Suppressor macrophage (primary cell): ENCODE measurements around the gene AEBP1.

Experiments
- DNase-seq, 4 experiments: peaks; one replicate each; pipeline ENCODE4 v3.0.0-alpha.2; 2020 to 2022

Gene AEBP1

DNA sequence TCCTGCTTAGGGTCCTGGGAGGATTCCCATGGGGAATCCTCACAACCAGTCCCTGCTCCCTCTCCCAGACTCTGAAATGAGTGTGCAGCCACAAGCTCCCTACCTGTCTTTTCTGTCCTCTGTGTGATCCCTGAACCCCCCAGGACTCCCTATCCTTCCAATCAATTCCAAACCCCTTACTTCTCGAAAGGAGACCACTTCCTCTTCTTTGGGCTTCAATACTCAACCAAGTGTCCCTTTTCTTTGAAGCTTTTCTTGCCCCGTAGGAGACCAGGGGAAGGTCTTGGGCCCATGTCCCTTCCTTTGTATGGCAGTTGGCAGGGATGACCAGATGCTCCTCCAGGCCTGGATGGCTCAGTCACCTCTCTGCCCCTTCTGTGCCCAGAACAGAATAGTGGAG lies 1.7 kb downstream of the AEBP1 start:
- no peak for DNase-seq

DNA sequence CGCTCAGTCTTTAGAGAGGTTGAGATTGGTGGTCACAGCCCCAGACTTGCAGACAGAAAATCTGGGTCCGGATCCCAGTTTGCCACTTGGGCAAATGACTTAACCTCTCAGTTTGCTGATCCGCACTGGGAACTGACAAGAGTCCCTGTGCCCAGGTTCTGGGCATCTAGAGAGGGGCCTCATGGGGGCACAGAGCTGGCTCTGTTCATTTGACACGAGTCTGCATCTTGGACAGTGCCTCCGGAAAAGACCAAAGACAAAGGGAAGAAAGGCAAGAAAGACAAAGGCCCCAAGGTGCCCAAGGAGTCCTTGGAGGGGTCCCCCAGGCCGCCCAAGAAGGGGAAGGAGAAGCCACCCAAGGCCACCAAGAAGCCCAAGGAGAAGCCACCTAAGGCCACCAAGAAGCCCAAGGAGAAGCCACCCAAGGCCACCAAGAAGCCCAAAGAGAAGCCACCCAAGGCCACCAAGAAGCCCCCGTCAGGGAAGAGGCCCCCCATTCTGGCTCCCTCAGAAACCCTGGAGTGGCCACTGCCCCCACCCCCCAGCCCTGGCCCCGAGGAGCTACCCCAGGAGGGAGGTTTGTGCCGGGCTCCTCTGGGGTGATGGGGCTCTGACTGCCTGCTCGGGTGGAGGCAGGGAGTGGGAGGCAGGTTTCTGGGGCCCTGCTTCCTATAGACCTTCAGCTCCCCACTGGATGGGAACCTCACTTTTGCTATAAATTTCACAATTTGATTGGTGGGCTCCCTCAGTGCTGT lies 2.3 kb downstream of the AEBP1 start:
- DNase-seq, result no peak

DNA sequence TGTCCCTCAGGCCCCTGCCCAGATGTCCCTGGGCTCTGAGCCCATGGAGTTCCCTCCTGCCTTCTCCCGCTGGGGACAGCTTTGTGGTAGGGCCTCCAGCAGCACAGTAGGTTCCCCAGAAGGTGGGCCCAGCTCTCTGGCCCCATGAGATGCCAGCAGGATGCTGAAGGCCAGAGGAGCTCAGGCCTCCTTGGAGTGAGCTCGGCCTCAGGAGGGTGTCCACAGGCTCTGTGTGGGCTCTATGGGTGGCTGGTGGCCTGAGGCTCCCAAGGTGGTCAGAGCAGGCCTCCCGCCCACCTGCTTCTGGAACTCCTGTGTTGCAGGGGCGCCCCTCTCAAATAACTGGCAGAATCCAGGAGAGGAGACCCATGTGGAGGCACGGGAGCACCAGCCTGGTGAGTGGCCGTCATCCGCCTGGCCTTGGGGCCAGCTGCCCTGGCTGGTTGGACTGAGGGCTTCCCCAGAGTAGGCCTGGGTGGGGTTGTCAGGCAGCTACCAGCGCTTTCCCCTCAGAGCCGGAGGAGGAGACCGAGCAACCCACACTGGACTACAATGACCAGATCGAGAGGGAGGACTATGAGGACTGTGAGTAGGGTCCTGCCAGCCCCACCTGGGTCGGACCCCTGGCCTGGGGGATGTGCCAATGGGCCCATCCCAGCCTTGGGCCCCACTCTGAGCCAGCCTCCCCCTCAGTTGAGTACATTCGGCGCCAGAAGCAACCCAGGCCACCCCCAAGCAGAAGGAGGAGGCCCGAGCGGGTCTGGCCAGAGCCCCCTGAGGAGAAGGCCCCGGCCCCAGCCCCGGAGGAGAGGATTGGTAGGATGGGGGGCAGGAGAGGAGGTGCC lies 3.2 kb downstream of the AEBP1 start:
- no peak for DNase-seq

DNA sequence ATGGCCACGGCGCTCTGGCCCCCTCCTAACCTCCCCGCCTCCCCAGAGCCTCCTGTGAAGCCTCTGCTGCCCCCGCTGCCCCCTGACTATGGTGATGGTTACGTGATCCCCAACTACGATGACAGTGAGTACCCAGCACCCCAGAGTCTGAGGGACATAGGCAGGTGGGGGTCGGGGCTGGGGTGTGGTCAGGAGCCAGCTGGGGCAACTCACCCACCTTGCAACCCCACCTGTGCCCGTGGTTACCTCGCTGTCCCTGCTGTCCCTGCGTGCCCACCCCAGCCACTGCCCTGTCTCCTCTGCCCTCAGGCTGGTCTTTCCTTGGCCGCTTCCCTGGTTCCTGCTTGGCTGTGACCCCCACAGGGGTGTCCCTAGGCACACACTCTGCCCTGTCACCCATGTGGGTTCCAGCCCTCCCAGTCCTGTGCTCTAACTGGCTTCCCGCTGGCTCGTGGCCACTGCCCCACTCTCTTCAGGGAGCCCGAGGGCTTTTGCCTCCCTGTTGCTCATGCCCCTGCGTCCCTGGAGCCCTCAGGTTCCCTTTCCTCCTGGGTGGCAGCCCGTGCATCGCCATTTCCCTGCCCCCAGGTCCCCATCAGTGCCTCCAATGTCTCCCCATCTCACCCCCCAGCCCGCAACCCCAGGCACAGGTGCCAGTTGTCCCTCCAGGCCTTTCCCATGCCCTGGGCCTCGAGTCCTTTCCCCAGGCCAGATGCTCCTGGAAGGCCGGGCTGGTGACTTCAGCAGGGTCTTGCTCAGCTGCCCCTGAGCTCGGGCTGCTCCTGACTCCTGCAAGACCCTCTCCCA lies 4.0 kb downstream of the AEBP1 start:
- no peak for DNase-seq

DNA sequence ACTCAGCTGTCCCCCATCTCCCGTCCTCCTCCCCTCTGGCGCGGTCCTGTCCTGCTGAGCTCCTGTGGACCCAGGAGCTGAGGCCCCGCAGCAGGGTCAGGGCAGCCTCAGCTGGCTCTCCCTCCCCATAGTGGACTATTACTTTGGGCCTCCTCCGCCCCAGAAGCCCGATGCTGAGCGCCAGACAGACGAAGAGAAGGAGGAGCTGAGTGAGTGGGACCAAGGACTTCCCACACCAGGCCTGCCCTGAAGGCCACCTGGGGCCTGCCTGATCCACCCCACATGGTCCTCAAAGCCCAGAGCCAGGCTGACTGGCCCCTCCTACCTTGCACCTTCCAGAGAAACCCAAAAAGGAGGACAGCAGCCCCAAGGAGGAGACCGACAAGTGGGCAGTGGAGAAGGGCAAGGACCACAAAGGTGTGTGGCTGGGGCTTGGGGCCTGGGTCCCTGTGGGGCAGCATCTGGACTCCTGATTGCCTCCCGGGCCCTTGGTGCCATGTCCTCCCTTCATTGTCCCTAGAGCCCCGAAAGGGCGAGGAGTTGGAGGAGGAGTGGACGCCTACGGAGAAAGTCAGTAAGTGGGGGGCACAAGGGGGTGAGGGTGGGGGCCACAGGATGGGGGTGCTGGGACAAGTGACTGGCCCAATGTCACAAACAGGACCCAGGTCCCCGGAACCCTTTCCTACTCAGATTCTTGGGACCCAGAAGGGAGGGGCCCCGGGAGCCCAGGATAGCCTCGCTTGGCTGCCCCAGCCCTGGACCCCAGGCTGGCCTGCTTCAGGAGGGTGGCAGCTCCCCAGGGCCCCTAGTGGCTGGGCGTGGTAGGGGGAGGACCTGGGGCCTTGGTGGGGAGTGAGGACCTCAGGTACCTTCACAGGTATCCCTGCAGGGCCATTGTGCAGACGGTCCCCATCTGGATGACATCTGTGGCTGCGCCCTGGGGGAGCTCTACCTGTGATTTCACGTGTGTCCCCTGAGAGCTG lies 4.9 kb downstream of the AEBP1 start:
- DNase-seq, result no peak

DNA sequence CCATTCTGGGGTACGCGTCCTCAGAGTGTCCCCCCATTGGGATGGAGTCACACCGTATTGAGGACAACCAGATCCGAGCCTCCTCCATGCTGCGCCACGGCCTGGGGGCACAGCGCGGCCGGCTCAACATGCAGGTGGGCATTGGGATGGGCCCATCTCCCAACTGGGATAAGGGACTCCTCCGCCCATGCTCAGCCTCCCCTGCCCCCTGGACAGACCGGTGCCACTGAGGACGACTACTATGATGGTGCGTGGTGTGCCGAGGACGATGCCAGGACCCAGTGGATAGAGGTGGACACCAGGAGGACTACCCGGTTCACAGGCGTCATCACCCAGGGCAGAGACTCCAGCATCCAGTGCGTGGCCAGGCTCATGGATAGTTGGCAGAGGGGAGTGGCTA lies 5.8 kb downstream of the AEBP1 start:
- no peak for DNase-seq

DNA sequence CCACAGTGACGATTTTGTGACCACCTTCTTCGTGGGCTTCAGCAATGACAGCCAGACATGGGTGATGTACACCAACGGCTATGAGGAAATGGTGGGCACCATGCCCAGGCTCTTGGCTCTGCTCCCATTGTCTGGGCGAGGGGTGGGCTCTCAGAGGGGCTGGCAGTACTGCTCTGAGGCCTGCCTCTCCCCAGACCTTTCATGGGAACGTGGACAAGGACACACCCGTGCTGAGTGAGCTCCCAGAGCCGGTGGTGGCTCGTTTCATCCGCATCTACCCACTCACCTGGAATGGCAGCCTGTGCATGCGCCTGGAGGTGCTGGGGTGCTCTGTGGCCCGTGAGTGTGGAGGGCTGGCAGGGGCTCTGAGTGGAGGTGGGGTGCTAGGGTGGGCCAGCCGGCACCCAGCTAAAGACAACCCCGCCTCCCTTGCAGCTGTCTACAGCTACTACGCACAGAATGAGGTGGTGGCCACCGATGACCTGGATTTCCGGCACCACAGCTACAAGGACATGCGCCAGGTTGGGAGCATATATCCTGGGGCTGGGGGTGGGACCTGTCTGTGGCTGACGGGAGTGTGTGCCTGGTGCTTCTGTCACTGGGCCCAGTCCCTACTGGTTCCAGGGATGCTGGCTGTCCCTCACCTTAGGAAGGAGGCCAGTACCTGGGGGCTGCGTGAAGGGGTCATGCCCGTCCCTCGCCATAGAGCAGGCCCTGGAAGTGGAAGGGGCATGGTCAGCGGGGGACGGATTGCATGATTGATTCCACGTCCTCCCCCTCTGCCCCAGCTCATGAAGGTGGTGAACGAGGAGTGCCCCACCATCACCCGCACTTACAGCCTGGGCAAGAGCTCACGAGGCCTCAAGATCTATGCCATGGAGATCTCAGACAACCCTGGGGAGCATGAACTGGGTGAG lies 6.8 kb downstream of the AEBP1 start:
- no peak for DNase-seq

DNA sequence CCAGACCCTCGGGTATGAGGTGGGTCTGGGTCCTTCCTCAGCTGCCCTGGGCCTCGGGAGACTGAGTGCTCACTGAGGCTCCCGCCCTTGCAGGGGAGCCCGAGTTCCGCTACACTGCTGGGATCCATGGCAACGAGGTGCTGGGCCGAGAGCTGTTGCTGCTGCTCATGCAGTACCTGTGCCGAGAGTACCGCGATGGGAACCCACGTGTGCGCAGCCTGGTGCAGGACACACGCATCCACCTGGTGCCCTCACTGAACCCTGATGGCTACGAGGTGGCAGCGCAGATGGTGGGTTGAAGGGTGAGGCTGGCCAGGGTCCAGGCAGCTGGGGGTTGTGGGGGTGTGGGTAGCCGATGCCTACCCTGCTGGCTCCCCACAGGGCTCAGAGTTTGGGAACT lies 7.6 kb downstream of the AEBP1 start:
- no peak for DNase-seq

DNA sequence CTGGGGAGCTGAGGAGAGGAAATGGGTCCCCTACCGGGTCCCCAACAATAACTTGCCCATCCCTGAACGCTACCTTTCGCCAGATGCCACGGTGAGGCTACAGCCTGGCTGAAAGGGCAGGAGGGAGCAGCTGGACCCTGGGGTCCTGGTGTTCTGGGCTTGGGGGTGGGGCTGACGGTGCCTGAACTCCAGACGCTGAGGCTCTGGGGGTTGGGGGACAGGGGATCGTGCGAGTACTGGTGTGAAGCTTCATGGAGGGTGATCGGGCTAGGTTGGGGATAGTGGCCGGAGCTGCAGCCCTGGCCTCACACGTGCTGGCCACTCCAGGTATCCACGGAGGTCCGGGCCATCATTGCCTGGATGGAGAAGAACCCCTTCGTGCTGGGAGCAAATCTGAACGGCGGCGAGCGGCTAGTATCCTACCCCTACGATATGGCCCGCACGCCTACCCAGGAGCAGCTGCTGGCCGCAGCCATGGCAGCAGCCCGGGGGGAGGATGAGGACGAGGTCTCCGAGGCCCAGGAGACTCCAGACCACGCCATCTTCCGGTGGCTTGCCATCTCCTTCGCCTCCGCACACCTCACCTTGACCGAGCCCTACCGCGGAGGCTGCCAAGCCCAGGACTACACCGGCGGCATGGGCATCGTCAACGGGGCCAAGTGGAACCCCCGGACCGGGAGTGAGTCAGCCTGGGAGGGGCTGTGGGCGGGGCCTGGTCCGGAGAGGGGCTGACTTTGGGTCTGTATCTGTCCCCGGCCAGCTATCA lies 8.3 kb downstream of the AEBP1 start:
- DNase-seq, result no peak

DNA sequence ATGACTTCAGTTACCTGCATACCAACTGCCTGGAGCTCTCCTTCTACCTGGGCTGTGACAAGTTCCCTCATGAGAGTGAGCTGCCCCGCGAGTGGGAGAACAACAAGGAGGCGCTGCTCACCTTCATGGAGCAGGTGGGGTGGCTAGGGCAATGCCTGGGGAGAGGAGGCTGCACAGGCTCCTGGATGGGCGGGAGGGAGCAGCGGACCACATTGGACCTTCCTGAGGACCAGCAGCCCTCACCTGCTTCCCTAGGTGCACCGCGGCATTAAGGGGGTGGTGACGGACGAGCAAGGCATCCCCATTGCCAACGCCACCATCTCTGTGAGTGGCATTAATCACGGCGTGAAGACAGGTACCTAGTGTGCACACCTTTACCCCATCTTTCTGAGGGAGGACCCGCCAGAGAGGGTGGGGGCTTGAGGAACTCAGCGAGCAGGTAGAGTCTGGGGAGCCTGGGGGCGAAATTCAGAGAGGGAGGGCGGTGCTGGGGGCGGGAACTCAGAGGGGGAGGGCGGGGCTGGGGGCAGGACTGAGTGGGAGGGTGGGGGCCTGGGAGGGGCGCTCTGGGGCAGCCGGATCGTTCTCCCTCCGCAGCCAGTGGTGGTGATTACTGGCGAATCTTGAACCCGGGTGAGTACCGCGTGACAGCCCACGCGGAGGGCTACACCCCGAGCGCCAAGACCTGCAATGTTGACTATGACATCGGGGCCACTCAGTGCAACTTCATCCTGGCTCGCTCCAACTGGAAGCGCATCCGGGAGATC lies 9.0 kb downstream of the AEBP1 start:
- no peak for DNase-seq

DNA sequence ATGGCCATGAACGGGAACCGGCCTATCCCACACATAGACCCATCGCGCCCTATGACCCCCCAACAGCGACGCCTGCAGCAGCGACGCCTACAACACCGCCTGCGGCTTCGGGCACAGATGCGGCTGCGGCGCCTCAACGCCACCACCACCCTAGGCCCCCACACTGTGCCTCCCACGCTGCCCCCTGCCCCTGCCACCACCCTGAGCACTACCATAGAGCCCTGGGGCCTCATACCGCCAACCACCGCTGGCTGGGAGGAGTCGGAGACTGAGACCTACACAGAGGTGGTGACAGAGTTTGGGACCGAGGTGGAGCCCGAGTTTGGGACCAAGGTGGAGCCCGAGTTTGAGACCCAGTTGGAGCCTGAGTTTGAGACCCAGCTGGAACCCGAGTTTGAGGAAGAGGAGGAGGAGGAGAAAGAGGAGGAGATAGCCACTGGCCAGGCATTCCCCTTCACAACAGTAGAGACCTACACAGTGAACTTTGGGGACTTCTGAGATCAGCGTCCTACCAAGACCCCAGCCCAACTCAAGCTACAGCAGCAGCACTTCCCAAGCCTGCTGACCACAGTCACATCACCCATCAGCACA lies 9.7 kb downstream of the AEBP1 start:
- no peak for DNase-seq

DNA sequence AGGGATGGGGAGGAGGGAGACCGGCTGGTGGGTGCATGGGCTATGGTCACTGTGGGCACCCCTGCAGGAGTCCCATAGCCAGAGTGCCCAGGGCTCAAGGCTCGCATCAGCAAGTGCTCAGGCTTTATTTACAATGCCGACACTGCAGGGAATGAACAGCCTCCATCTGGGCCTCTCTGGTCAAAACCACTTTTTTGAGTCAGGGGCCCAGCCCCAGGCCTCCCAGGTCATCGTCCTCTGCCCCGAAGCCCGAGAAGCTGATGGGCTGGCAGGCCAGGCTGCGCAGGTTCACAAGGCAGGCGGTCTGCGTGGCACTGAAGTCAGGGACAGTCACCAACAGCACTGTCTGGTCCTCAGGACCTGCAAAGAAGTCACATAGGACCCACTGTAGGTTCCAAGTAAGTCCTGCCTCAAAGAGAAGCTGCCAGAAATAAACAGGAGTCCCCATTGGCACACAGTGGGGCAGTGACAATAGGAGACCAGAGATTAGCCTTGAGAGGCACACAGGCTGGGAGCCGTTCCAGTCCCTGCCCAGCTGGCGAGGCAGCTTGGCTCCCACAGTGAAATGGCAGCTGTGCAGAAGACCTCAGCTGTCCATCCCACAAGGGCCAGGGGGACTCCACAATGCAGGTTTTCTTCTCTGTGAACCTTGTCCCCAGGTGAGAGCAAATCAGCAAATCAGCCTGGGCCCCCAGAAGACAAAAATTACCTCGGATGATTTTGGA lies 10.6 kb downstream of the AEBP1 start:
- DNase-seq, result no peak

DNA sequence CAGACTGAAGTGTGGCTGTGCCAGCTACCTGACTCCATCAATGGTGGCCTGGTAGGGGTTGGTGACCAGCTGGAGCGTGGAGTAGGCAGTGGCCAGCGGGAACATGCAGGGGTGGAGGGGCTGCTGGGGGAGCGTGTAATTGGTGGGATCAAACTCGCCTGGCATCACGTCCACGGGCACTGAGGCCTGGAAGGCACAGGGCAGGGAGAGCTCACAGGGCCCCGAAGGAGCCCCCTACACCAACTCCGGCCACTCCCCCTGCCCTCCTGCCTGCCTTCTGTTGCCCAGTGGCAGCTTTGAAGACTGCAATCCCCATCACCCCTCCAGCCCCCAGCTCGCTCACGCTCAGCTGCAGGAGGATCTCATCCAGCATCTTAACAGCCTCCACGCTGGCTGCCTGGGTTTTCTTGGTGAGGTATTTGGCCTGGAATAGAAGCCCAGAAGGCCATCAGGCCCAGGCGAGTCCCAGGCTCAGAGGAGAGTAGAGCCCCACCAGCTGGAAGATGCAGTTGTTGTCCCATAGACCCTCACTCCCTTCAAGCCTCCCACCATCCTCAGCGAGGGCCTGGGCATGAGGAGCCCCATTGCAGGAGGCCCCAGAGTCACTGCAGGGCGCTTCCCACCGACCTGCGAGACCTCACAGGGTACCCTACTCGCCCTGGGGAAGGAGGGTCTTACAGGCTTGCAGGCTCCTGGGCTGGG lies 12.1 kb downstream of the AEBP1 start:
- DNase-seq, result no peak

DNA sequence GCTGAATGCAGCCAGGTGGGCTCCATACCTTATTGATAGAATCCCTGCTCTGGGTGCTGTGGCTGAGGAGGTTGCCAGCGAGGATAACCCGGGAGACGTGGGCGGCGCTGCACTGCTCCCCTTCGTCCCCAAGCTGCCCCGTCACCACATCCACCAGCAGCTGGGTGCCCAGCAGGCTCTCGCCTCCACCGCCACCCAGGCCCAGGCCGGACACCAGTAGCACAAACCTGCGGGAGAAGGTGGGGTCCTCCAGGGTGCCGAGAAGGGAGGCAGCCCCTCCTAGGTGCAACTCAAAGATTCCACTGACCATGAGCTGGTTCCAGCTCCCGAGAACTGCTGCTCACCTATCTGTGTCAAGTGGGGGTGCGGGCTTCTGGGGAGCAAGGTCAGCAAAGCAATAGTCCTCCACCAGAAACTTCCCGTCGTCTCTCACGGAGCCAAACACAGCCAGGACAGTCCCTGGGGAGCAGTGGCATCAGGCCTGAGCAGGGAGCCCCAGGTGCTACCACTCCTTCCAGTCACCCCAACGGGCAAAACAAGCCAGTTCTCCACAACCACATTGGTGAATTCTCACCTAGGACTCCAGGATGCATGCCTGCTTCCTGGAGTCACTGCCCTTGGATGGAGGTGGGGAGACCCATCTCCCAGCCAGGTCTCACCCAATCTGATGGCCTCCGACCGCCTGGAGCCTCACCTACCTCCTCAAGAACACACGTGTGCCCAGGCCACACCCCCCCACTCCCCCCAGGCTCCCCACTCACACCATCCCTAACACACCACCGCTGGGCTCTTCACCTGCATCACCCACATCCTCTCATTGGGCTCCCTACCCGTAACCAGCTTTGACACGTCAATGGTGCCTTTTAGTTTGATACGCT lies 12.9 kb downstream of the AEBP1 start:
- no peak for DNase-seq

DNA sequence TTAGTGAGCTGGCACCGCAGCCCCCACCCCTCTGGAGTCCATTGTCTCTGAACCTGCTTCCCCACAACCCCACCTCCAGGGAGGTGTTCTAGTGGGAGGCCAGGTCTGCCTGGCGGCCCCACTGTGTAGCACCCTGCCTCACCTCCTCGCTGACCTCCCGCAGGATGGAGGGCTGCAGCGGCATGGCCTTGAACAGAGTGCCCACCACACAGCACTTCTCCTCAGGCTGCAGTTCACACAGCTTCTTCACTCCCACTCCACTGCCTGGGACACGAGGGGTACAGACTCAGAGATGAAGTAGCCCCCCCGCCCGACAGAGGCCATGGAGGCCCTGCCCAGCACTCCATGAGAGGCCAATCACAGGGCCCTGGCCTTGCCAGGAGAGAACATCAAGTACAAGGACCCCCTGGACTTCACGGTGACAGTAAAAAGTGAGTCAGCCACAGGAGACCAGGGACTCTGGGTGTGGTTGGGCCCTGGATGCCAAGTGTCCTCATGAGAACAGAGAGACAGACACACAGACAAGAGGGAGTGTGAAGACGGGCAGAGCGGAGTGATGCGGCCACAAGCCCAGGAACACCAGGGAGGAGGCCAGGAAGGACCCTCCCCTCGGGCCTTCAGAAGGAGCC lies 13.8 kb downstream of the AEBP1 start:
- DNase-seq, result no peak

DNA sequence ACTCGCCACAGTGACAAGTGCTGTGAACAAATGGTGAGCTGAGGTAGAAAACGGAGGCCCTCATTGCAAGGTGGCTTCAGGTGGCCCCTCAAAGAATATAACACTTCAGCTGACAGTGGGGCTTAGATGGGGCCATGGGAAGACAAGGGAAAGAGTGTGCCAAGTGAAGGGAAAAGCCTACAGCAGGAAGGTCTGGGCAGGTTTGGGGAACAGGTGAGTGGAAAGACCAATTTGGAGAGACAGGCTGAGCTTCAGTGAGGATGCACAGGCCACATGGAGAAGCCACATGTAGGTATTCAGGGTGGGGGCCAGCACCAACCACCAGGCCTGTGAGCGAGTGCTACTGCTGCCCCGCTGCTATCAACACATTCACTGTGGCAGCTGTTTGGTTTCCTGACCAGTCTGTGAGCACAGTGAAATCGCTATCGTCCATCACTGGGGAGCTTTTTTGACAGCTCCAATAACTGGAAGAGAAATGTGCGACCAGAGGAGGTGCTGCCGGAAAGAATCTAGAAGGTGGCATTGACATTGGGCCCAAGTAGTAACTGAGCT lies 15.8 kb downstream of the AEBP1 start:
- DNase-seq, result no peak
